GM18873 (cell line): ENCODE data around the gene MND1.

Experiments used
- ATAC-seq: cut with Tn5 transposase; IDR thresholded peaks from one replicate; pipeline ENCODE4 v1.9.1; 2021; ENCODE audit warnings: mild to moderate bottlenecking, moderate library complexity, moderate number of reproducible peaks; ENCODE audit not compliant: unreplicated experiment, low FRiP score

MND1 gene

GRCh38 chr4:153345012-153345981, 809 bp downstream of the MND1 start:
- peak; percentile 25 for ATAC-seq

GRCh38 chr4:153346031-153346430, 1.5 kb downstream of the MND1 start:
- no peak for ATAC-seq

- no peak for ATAC-seq
Measured at GRCh38 chr4:153346563-153346962, 2.1 kb downstream of the MND1 start.

GRCh38 chr4:153347117-153347516, 2.6 kb downstream of the MND1 start:
- ATAC-seq = no peak

- ATAC-seq = no peak
Measured at GRCh38 chr4:153348006-153348405, 3.5 kb downstream of the MND1 start.

- ATAC-seq = no peak
Measured at GRCh38 chr4:153349206-153349805, 4.8 kb downstream of the MND1 start.

- no peak for ATAC-seq
Measured at GRCh38 chr4:153362184-153362583, 17.7 kb downstream of the MND1 start.

GRCh38 chr4:153364061-153364460, 19.6 kb downstream of the MND1 start:
- no peak for ATAC-seq

GRCh38 chr4:153365003-153365402, 20.5 kb downstream of the MND1 start:
- ATAC-seq = no peak

- no peak for ATAC-seq
Measured at GRCh38 chr4:153366486-153366885, 22.0 kb downstream of the MND1 start.

GRCh38 chr4:153367092-153367491, 22.6 kb downstream of the MND1 start:
- no peak for ATAC-seq

GRCh38 chr4:153369021-153369420, 24.5 kb downstream of the MND1 start:
- ATAC-seq = no peak

GRCh38 chr4:153371701-153372234, 27.3 kb downstream of the MND1 start:
- no peak for ATAC-seq

- no peak for ATAC-seq
Measured at GRCh38 chr4:153372967-153373562, 28.6 kb downstream of the MND1 start.

GRCh38 chr4:153374442-153374841, 30.0 kb downstream of the MND1 start:
- no peak for ATAC-seq

- no peak for ATAC-seq
Measured at GRCh38 chr4:153375303-153375702, 30.8 kb downstream of the MND1 start.

GRCh38 chr4:153383131-153383530, 38.6 kb downstream of the MND1 start:
- ATAC-seq = no peak

- no peak for ATAC-seq
Measured at GRCh38 chr4:153384160-153384559, 39.7 kb downstream of the MND1 start.

- no peak for ATAC-seq
Measured at GRCh38 chr4:153385784-153386183, 41.3 kb downstream of the MND1 start.

- ATAC-seq = no peak
Measured at GRCh38 chr4:153387981-153388380, 43.5 kb downstream of the MND1 start.

GRCh38 chr4:153393397-153393796, 48.9 kb downstream of the MND1 start:
- no peak for ATAC-seq
